ENCODE results near the gene SLC2A5.

SLC2A5 gene

GRCh38 chr1:9062021-9062471, 7.4 kb downstream of the SLC2A5 start:
- DNase-seq (ENCODE audit: low read depth), result no peak

GRCh38 chr1:9061252-9061960, 8.0 kb downstream of the SLC2A5 start:
- DNase-seq (ENCODE audit: low read depth), result no peak

- no peak for DNase-seq (ENCODE audit: low read depth)
These were observed 9.3 kb downstream of the SLC2A5 start for GRCh38 chr1:9059891-9060744.

- no peak for DNase-seq (ENCODE audit: low read depth)
These were observed 11.0 kb downstream of the SLC2A5 start for GRCh38 chr1:9058465-9058864.

- DNase-seq (ENCODE audit: low read depth), result no peak
These were observed 11.6 kb downstream of the SLC2A5 start for GRCh38 chr1:9057851-9058250.

- no peak for DNase-seq (ENCODE audit: low read depth)
These were observed 17.0 kb downstream of the SLC2A5 start for GRCh38 chr1:9052272-9053049.

- DNase-seq (ENCODE audit: low read depth), result no peak
These were observed 18.1 kb downstream of the SLC2A5 start for GRCh38 chr1:9051379-9051778.

- DNase-seq (ENCODE audit: low read depth), result no peak
These were observed 18.6 kb downstream of the SLC2A5 start for GRCh38 chr1:9050803-9051202.

GRCh38 chr1:9048551-9048950, 20.9 kb downstream of the SLC2A5 start:
- DNase-seq (ENCODE audit: low read depth), result no peak

GRCh38 chr1:9047019-9047418, 22.4 kb downstream of the SLC2A5 start:
- no peak for DNase-seq (ENCODE audit: low read depth)

- no peak for DNase-seq (ENCODE audit: low read depth)
These were observed 23.4 kb downstream of the SLC2A5 start for GRCh38 chr1:9045861-9046510.

- no peak for DNase-seq (ENCODE audit: low read depth)
These were observed 25.2 kb downstream of the SLC2A5 start for GRCh38 chr1:9044236-9044635.

GRCh38 chr1:9042272-9042671, 27.2 kb downstream of the SLC2A5 start:
- no peak for DNase-seq (ENCODE audit: low read depth)

- no peak for DNase-seq (ENCODE audit: low read depth)
These were observed 28.2 kb downstream of the SLC2A5 start for GRCh38 chr1:9041116-9041779.

- DNase-seq (ENCODE audit: low read depth), result no peak
These were observed 28.8 kb downstream of the SLC2A5 start for GRCh38 chr1:9040659-9041030.

GRCh38 chr1:9039761-9040658, 29.4 kb downstream of the SLC2A5 start:
- DNase-seq (ENCODE audit: low read depth), result no peak

- DNase-seq (ENCODE audit: low read depth), result no peak
These were observed 30.3 kb downstream of the SLC2A5 start for GRCh38 chr1:9038881-9039760.

- DNase-seq (ENCODE audit: low read depth), result no peak
These were observed 31.1 kb downstream of the SLC2A5 start for GRCh38 chr1:9038338-9038650.

GRCh38 chr1:9037476-9038337, 31.7 kb downstream of the SLC2A5 start:
- no peak for DNase-seq (ENCODE audit: low read depth)

Data from amniotic epithelial cell (primary cell).